HepG2 (cell line): ENCODE data around the gene TCFL5. TPM values are rescaled to one million over a fixed set of nuclear protein-coding genes. Genes with fewer than 3 reads are reported as not detected.
A peak's percentile ranks its signal among the peaks of the same experiment; 100 is the strongest.

ENCODE experiments used
- ELF1 ChIP-seq: sonication (generic); formaldehyde crosslinking; IDR thresholded peaks from 2 replicates; pipeline ENCODE4 v1.4.0; 2020; ENCODE audit warnings: missing genetic modification reagents
- ETV5 ChIP-seq: IDR thresholded peaks from 2 replicates; pipeline ENCODE4 v1.6.1; 2018; ENCODE audit warnings: missing biosample characterization, missing genetic modification reagents, inconsistent platforms, borderline replicate concordance
- ETV6 ChIP-seq: sonication (generic); formaldehyde crosslinking; conservative IDR thresholded peaks from 2 replicates; pipeline ENCODE4 v1.4.0; 2020; ENCODE audit warnings: missing genetic modification reagents
- EZH2 ChIP-seq: conservative IDR thresholded peaks from 2 replicates; pipeline ENCODE4 v1.6.1; 2012; ENCODE audit warnings: mild to moderate bottlenecking, low read depth, low read length, moderate library complexity
- FIP1L1 ChIP-seq: fragments of 200-400 bp; formaldehyde crosslinking; IDR thresholded peaks from 2 replicates; pipeline ENCODE4 v1.6.1; 2018; ENCODE audit warnings: low read depth, mild to moderate bottlenecking, low read length, moderate library complexity, borderline replicate concordance; ENCODE audit not compliant: insufficient read depth
- GABPB1 ChIP-seq: IDR thresholded peaks from 2 replicates; pipeline ENCODE4 v1.6.1; 2016; ENCODE audit warnings: mild to moderate bottlenecking, missing genetic modification reagents, moderate library complexity, missing compliant biosample characterization
- HNRNPL ChIP-seq: fragments of 200-400 bp; formaldehyde crosslinking; IDR thresholded peaks from 2 replicates; pipeline ENCODE4 v1.6.1; 2017; ENCODE audit warnings: mild to moderate bottlenecking, low read depth, low read length
- HNRNPLL ChIP-seq: fragments of 200-400 bp; formaldehyde crosslinking; IDR thresholded peaks from 2 replicates; pipeline ENCODE4 v1.6.1; 2017; ENCODE audit warnings: mild to moderate bottlenecking, low read depth, low read length; ENCODE audit not compliant: poor library complexity, severe bottlenecking
- JARID2 ChIP-seq: sonication (generic); formaldehyde crosslinking; IDR thresholded peaks from 2 replicates; pipeline ENCODE4 v1.8.1; 2023; ENCODE audit warnings: missing genetic modification reagents, inconsistent platforms; ENCODE audit not compliant: insufficient replicate concordance
- MYPOP ChIP-seq: sonication (generic); formaldehyde crosslinking; IDR thresholded peaks from 2 replicates; pipeline ENCODE4 v1.8.1; 2023; ENCODE audit warnings: mild to moderate bottlenecking, moderate library complexity, missing genetic modification reagents
- NONO ChIP-seq, 2 experiments: fragments of 450-650 bp in 1 of 2; sonication (generic) in 1 of 2; formaldehyde crosslinking in 1 of 2; IDR thresholded peaks in 1 of 2; conservative IDR thresholded peaks in 1 of 2; 2 replicates each; pipeline versions ENCODE4 v1.6.1 to v1.8.0; 2017 to 2022; ENCODE audit warnings: mild to moderate bottlenecking in 1 of 2, missing genetic modification reagents in 1 of 2, moderate library complexity in 1 of 2
- PTBP1 ChIP-seq: fragments of 200-400 bp; formaldehyde crosslinking; IDR thresholded peaks from 2 replicates; pipeline ENCODE4 v1.6.1; 2018; ENCODE audit warnings: low read length, low read depth; ENCODE audit not compliant: poor library complexity, severe bottlenecking
- REXO4 ChIP-seq: sonication (generic); formaldehyde crosslinking; IDR thresholded peaks from 2 replicates; pipeline ENCODE4 v1.8.0; 2022; ENCODE audit warnings: missing genetic modification reagents, mild to moderate bottlenecking, borderline replicate concordance
- SAFB2 ChIP-seq: sonication (generic); formaldehyde crosslinking; IDR thresholded peaks from 2 replicates; pipeline ENCODE4 v1.5.1; 2020; ENCODE audit warnings: missing genetic modification reagents, low read depth, mild to moderate bottlenecking, borderline replicate concordance
- STAG1 ChIP-seq: sonication (generic); formaldehyde crosslinking; IDR thresholded peaks from 2 replicates; pipeline ENCODE4 v1.4.0; 2020; ENCODE audit warnings: missing genetic modification reagents
- ZFP90 ChIP-seq: sonication (generic); formaldehyde crosslinking; IDR thresholded peaks from 2 replicates; pipeline ENCODE4 v1.8.0; 2022; ENCODE audit warnings: missing genetic modification reagents, mild to moderate bottlenecking, inconsistent platforms, borderline replicate concordance
- ZMYM2 ChIP-seq: sonication (generic); formaldehyde crosslinking; IDR thresholded peaks from 2 replicates; pipeline ENCODE4 v1.8.0; 2022; ENCODE audit warnings: mild to moderate bottlenecking, missing genetic modification reagents
- ZNF232 ChIP-seq: sonication (generic); formaldehyde crosslinking; IDR thresholded peaks from 2 replicates; pipeline ENCODE4 v1.4.0; 2020; ENCODE audit warnings: missing genetic modification reagents, borderline replicate concordance
- ZNF430 ChIP-seq: sonication (generic); formaldehyde crosslinking; IDR thresholded peaks from 2 replicates; pipeline ENCODE4 v1.9.0; 2021; ENCODE audit warnings: mild to moderate bottlenecking, missing genetic modification reagents
- ZNF589 ChIP-seq: sonication (generic); formaldehyde crosslinking; conservative IDR thresholded peaks from 2 replicates; pipeline ENCODE4 v1.8.0; 2022; ENCODE audit warnings: mild to moderate bottlenecking, moderate library complexity, missing genetic modification reagents
- polyA plus RNA-seq, 8 experiments: library from polyadenylated mRNA; depleted of rRNA in 3 of 8; stranded (reverse) in 7 of 8; unstranded in 1 of 8; fragments of >200 nt; fragmentation: Illumina TruSeq in 4 of 8; extraction: Trizol in 4 of 8; gene quantifications; 2 replicates each; pipeline versions ENCODE4 v1.2.1 to v1.2.3, GENCODE V29; 2011 to 2016; ENCODE audit warnings: low read depth in 4 of 8, missing spikeins in 1 of 8, mixed read lengths in 1 of 8; ENCODE audit not compliant: insufficient read depth in 1 of 8
- total RNA-seq, 5 experiments: library from RNA; depleted of rRNA; stranded (reverse); fragments of >200 nt; fragmentation: Illumina TruSeq; extraction: Trizol; gene quantifications; 2 replicates each; pipeline ENCODE4 v1.2.3, GENCODE V29; 2016; ENCODE audit warnings: low read depth in 1 of 5
- TF ChIP-seq, protein P1 (sequence below): sonication (generic); formaldehyde crosslinking; IDR thresholded peaks from 2 replicates; pipeline ENCODE4 v1.8.1; 2022; ENCODE audit warnings: mild to moderate bottlenecking, missing genetic modification reagents
- TF ChIP-seq, protein P2 (sequence below): sonication (generic); formaldehyde crosslinking; IDR thresholded peaks from 2 replicates; pipeline ENCODE4 v1.8.1; 2023; ENCODE audit warnings: mild to moderate bottlenecking, missing genetic modification reagents
- TF ChIP-seq, protein P3 (sequence below): IDR thresholded peaks from 2 replicates; pipeline ENCODE4 v1.6.1; 2016; ENCODE audit warnings: mild to moderate bottlenecking, missing biosample characterization, missing genetic modification reagents

Gene TCFL5
- total and polyA plus RNA-seq, 2 of the 13 experiments (the other 11 are each of a cell fraction or from before 2014, with no cell fraction given) = 14.8 to 20.0 TPM

GRCh38 chr20:62816031-62816883, 45.4 kb downstream of the TCFL5 start (continued):
- TF ChIP-seq HNRNPLL (peak; percentile 12), PTBP1 (peak; percentile 26), ELF1 (CRISPR knock-in tag) (peak; percentile 8; the same call in 1 of the 2 replicates), HNRNPL (0 out of 2 replicates have a peak, but pooled peaks have one; percentile 26), EZH2 (no peak), ZNF589 (no peak), STAG1 (CRISPR knock-in tag) (no peak), ETV5 (CRISPR knock-in tag) (0 out of 2 replicates have a peak, but pooled peaks have one; percentile 2), ZNF430 (CRISPR knock-in tag) (0 out of 2 replicates have a peak, but pooled peaks have one; percentile 76), ZFP90 (CRISPR knock-in tag) (0 out of 2 replicates have a peak, but pooled peaks have one; percentile 27), GABPB1 (peak; percentile 33; the same call in 1 of the 2 replicates), NONO (IDR thresholded peaks at IDR 0.05) (no peak), NONO (CRISPR knock-in tag; conservative IDR thresholded peaks at IDR 0.05) (0 out of 2 replicates have a peak, but pooled peaks have one; percentile 35), ETV6 (CRISPR knock-in tag) (no peak), SAFB2 (CRISPR knock-in tag) (0 out of 2 replicates have a peak, but pooled peaks have one; percentile 38), REXO4 (CRISPR knock-in tag) (no peak), MYPOP (CRISPR knock-in tag) (peak; percentile 48; the same call in 1 of the 2 replicates), ZMYM2 (0 out of 2 replicates have a peak, but pooled peaks have one; percentile 66), ZNF232 (0 out of 2 replicates have a peak, but pooled peaks have one; percentile 14), JARID2 (CRISPR knock-in tag) (peak; percentile 28), FIP1L1 (no peak)
- TF ChIP-seq, protein P1, sequence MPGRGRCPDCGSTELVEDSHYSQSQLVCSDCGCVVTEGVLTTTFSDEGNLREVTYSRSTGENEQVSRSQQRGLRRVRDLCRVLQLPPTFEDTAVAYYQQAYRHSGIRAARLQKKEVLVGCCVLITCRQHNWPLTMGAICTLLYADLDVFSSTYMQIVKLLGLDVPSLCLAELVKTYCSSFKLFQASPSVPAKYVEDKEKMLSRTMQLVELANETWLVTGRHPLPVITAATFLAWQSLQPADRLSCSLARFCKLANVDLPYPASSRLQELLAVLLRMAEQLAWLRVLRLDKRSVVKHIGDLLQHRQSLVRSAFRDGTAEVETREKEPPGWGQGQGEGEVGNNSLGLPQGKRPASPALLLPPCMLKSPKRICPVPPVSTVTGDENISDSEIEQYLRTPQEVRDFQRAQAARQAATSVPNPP (CRISPR knock-in tag) = no peak
- TF ChIP-seq, protein P2, sequence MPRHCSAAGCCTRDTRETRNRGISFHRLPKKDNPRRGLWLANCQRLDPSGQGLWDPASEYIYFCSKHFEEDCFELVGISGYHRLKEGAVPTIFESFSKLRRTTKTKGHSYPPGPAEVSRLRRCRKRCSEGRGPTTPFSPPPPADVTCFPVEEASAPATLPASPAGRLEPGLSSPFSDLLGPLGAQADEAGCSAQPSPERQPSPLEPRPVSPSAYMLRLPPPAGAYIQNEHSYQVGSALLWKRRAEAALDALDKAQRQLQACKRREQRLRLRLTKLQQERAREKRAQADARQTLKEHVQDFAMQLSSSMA (CRISPR knock-in tag) = peak; percentile 27; the same call in 1 of the 2 replicates
- TF ChIP-seq, protein P3, sequence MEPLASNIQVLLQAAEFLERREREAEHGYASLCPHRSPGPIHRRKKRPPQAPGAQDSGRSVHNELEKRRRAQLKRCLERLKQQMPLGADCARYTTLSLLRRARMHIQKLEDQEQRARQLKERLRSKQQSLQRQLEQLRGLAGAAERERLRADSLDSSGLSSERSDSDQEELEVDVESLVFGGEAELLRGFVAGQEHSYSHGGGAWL (CRISPR knock-in tag) = 0 out of 2 replicates have a peak, but pooled peaks have one; percentile 31
